HL-60 (cell line): ENCODE results near the gene SDHD.

Experiments
- DNase-seq, 2 experiments: peaks; one replicate each; pipeline ENCODE4 v3.0.0-alpha.2; 2010 to 2020; ENCODE audit warnings: low read depth in 1 of 2, low spot score in 1 of 2
- H3K27ac ChIP-seq: fragments of 250-450 bp; sonication (Bioruptor Pico); replicated peaks from 2 replicates; pipeline ENCODE4 v1.5.1; 2020; ENCODE audit warnings: mild to moderate bottlenecking, moderate library complexity
- H3K27me3 ChIP-seq: fragments of 250-450 bp; sonication (Bioruptor Pico); 2 replicates; pipeline ENCODE4 v1.5.1; 2021; ENCODE audit warnings: mild to moderate bottlenecking, moderate library complexity; ENCODE audit not compliant: insufficient read depth, poor library complexity, severe bottlenecking
- H3K4me3 ChIP-seq: replicated peaks from 2 replicates; pipeline ENCODE4 v1.5.1; 2011; ENCODE audit warnings: mild to moderate bottlenecking, control low read depth, low read length; ENCODE audit not compliant: insufficient read depth
- CTCF ChIP-seq: IDR thresholded peaks from one replicate; pipeline ENCODE4 v1.5.1; 2011; ENCODE audit warnings: low read length, control low read depth, inconsistent platforms; ENCODE audit not compliant: insufficient read depth
- GABPA ChIP-seq: IDR thresholded peaks from 2 replicates; pipeline ENCODE4 v1.6.1; 2012; ENCODE audit warnings: low read depth
- POLR2AphosphoS5 ChIP-seq: IDR thresholded peaks from 2 replicates; pipeline ENCODE4 v1.6.1; 2012; ENCODE audit warnings: low read depth
- REST ChIP-seq: IDR thresholded peaks from 2 replicates; pipeline ENCODE4 v1.6.1; 2012; ENCODE audit warnings: low read depth; ENCODE audit not compliant: insufficient replicate concordance
- SPI1 ChIP-seq: IDR thresholded peaks from 2 replicates; pipeline ENCODE4 v1.6.1; 2012; ENCODE audit warnings: low read depth, mild to moderate bottlenecking, borderline replicate concordance

SDHD gene

GRCh38 chr11:112058103-112058502, 28.6 kb upstream of the SDHD start:
- Histone ChIP-seq H3K4me3 (no peak overlapping the region), H3K27ac (no peak overlapping the region), H3K27me3 (no peaks in the 10 kb centered on the region)
- TF ChIP-seq SPI1 (no peak), CTCF (no peak), POLR2AphosphoS5 (no peak), GABPA (no peak), REST (no peak)
- no peak for DNase-seq

GRCh38 chr11:112062923-112063322, 23.8 kb upstream of the SDHD start:
- no peak for DNase-seq
- TF ChIP-seq SPI1 (no peak), CTCF (no peak), GABPA (no peak), POLR2AphosphoS5 (no peak), REST (no peak)
- no peak overlapping the region for H3K4me3 ChIP-seq
- no peak overlapping the region for H3K27ac ChIP-seq
- no peaks in the 10 kb centered on the region for H3K27me3 ChIP-seq

GRCh38 chr11:112073941-112074811, 12.5 kb upstream of the SDHD start, which contains the start of the genes NKAPD1 and PIH1D2:
Gene NKAPD1 (plus strand): TSS chr11:112074299. CDS start chr11:112075575, 1,276 bp downstream.
Gene PIH1D2 (minus strand): TSS chr11:112074017. CDS start chr11:112073174, 843 bp downstream.
- peak within 1 kb of the TSS; percentile 98 for H3K27ac ChIP-seq
- peak within 1 kb of the TSS; percentile 85 for H3K4me3 ChIP-seq
- peak; percentile 67 to 89 for DNase-seq
- H3K27me3 ChIP-seq, result no peaks in the 10 kb centered on the region
- TF ChIP-seq POLR2AphosphoS5, result peak; percentile 61; the same call in 1 of the 2 replicates
- TF ChIP-seq GABPA, result peak; percentile 98
- TF ChIP-seq SPI1, result peak; percentile 38; the same call in 1 of the 2 replicates
- no peak for TF ChIP-seq REST
